Measurements from ENCODE around the gene ITPKC. TPM values are rescaled to one million over a fixed set of nuclear protein-coding genes. Genes with fewer than 3 reads are reported as not detected.

ITPKC gene
- total RNA-seq, 2 experiments from 2014 or later, result 6.4 TPM

GRCh38 chr19:40747536-40747935, 30.6 kb downstream of the ITPKC start:
- Mint-ChIP-seq H3K27me3 (no peaks in the 10 kb centered on the region), H3K27ac (no peak overlapping the region), H3K4me3 (no peak overlapping the region), H3K4me1 (ENCODE audit: low read depth) (peaks cover 17% of the 10 kb centered on the region), H3K36me3 (peaks cover 15% of the 10 kb centered on the region), H3K9me3 (no peaks in the 10 kb centered on the region)
- intact Hi-C loops (cut with micrococcal nuclease), result no loop called here
- ChIA-PET CTCF (interaction anchor here (6.6 kb wide), 1 partner anchor 59 kb away, joined by 27 read pairs; no protein-coding TSS in a partner anchor), POLR2A (no interaction called here)
- no peak for DNase-seq

GRCh38 chr19:40750058-40750873, 33.4 kb downstream of the ITPKC start, which contains the start of gene ACTMAP:
Gene ACTMAP (minus strand): TSS chr19:40750477. CDS start chr19:40749803, 674 bp downstream.
- ChIA-PET CTCF (interaction anchor here (0.7 to 2.7 kb wide), 7 partner anchors 28 to 116 kb away, joined by 3 to 13 read pairs (median 5); partner anchors contain the start of gene RAB4B), POLR2A (interaction anchor here (0.8 to 4.5 kb wide), 8 partner anchors 21 to 613 kb away, joined by 4 to 54 read pairs (median 6); partner anchors contain the start of genes B9D2, COQ8B, EGLN2 and ITPKC)
- Mint-ChIP-seq H3K4me3 (peak within 1 kb of the TSS; percentile 94), H3K36me3 (peaks cover 31% of the 10 kb centered on the region), H3K9me3 (no peaks in the 10 kb centered on the region), H3K27me3 (no peaks in the 10 kb centered on the region), H3K4me1 (ENCODE audit: low read depth) (peaks cover 32% of the 10 kb centered on the region), H3K27ac (peak within 1 kb of the TSS; percentile 97)
- peak; percentile 100 for DNase-seq
- intact Hi-C loops (cut with micrococcal nuclease), result loop anchor here (1.0 to 10.0 kb wide), 8 partner anchors 28 to 795 kb away; partner anchors contain the start of genes BLVRB, COQ8B, NUMBL and RAB4B

- peak; percentile 98 for DNase-seq
- peaks cover 39% of the 10 kb centered on the region for H3K36me3 Mint-ChIP-seq
- peaks cover 39% of the 10 kb centered on the region for H3K4me1 Mint-ChIP-seq (ENCODE audit: low read depth)
- no peaks in the 10 kb centered on the region for H3K27me3 Mint-ChIP-seq
- no peaks in the 10 kb centered on the region for H3K9me3 Mint-ChIP-seq
- peak within 1 kb of the TSS; percentile 97 for H3K27ac Mint-ChIP-seq
- intact Hi-C loops (cut with micrococcal nuclease), result loop anchor here (1.0 to 10.0 kb wide), 9 partner anchors 27 to 794 kb away; partner anchors contain the start of genes BLVRB, COQ8B, NUMBL and RAB4B
- POLR2A ChIA-PET, result interaction anchor here (0.7 to 4.5 kb wide), 9 partner anchors 21 to 141 kb away, joined by 3 to 54 read pairs (median 7); partner anchors contain the start of genes COQ8B, EGLN2, ITPKC and RAB4B
- CTCF ChIA-PET, result interaction anchor here (0.7 to 2.7 kb wide), 6 partner anchors 27 to 117 kb away, joined by 3 to 13 read pairs (median 6); partner anchors contain the start of gene RAB4B
- peak within 1 kb of the TSS; percentile 94 for H3K4me3 Mint-ChIP-seq
Observed at GRCh38 chr19:40750874-40751537, 34.1 kb downstream of the ITPKC start, which contains the start of gene SNRPA. Gene SNRPA (plus strand): TSS chr19:40751203. CDS start chr19:40751409, 206 bp downstream.

- Mint-ChIP-seq H3K9me3 (no peaks in the 10 kb centered on the region), H3K27me3 (no peaks in the 10 kb centered on the region), H3K4me3 (peak overlapping the region; percentile 94), H3K36me3 (peaks cover 51% of the 10 kb centered on the region), H3K4me1 (ENCODE audit: low read depth) (peaks cover 52% of the 10 kb centered on the region), H3K27ac (peak overlapping the region; percentile 97)
- DNase-seq, result peak; percentile 65
- intact Hi-C loops (cut with micrococcal nuclease), result loop anchor here (10.0 kb wide), 2 partner anchors 288 to 792 kb away; partner anchors contain the start of genes BLVRB and SPTBN4
- ChIA-PET CTCF (interaction anchor here (0.8 to 6.8 kb wide), 5 partner anchors 19 to 89 kb away, joined by 4 to 58 read pairs (median 4); partner anchors contain the start of gene RAB4B), POLR2A (interaction anchor here (0.6 to 4.5 kb wide), 13 partner anchors 12 to 147 kb away, joined by 3 to 54 read pairs (median 5); partner anchors contain the start of genes EGLN2, NUMBL and RAB4B)
Observed at GRCh38 chr19:40752257-40752781, 35.4 kb downstream of the ITPKC start.

- Mint-ChIP-seq H3K4me1 (ENCODE audit: low read depth) (peaks cover 49% of the 10 kb centered on the region), H3K27ac (peak overlapping the region; percentile 97)
Observed at GRCh38 chr19:40754611-40755247, 37.8 kb downstream of the ITPKC start.

GRCh38 chr19:40755248-40755624, 38.3 kb downstream of the ITPKC start:
- no peaks in the 10 kb centered on the region for H3K27me3 Mint-ChIP-seq
- peaks cover 68% of the 10 kb centered on the region for H3K36me3 Mint-ChIP-seq
- peaks cover 47% of the 10 kb centered on the region for H3K4me1 Mint-ChIP-seq (ENCODE audit: low read depth)
- DNase-seq, result no peak
- peak overlapping the region; percentile 86 for H3K4me3 Mint-ChIP-seq
- H3K9me3 Mint-ChIP-seq, result no peaks in the 10 kb centered on the region
- intact Hi-C loops (cut with micrococcal nuclease), result loop anchor here (1.0 to 10.0 kb wide), 3 partner anchors 22 to 790 kb away; partner anchors contain the start of genes BLVRB and SPTBN4
- H3K27ac Mint-ChIP-seq, result peak overlapping the region; percentile 97
- ChIA-PET CTCF (interaction anchor here (1.1 to 6.8 kb wide), 4 partner anchors 23 to 92 kb away, joined by 5 to 58 read pairs (median 21); partner anchors contain the start of genes COQ8B, ITPKC and RAB4B), POLR2A (interaction anchor here (0.6 to 3.8 kb wide), 5 partner anchors 11 to 140 kb away, joined by 3 to 31 read pairs (median 5); partner anchors contain the start of genes ITPKC and RAB4B)

More at GRCh38 chr19:40754611-40755247, 37.8 kb downstream of the ITPKC start:
- no peaks in the 10 kb centered on the region for H3K27me3 Mint-ChIP-seq
- ChIA-PET CTCF (interaction anchor here (1.1 to 6.8 kb wide), 4 partner anchors 23 to 91 kb away, joined by 5 to 58 read pairs (median 21); partner anchors contain the start of genes COQ8B, ITPKC and RAB4B), POLR2A (interaction anchor here (0.6 to 3.8 kb wide), 6 partner anchors 12 to 139 kb away, joined by 3 to 31 read pairs (median 4); partner anchors contain the start of genes ITPKC and RAB4B)
- intact Hi-C loops (cut with micrococcal nuclease), result loop anchor here (1.0 to 10.0 kb wide), 3 partner anchors 23 to 790 kb away; partner anchors contain the start of genes BLVRB and SPTBN4
- peak overlapping the region; percentile 86 for H3K4me3 Mint-ChIP-seq
- H3K36me3 Mint-ChIP-seq, result peaks cover 65% of the 10 kb centered on the region
- no peaks in the 10 kb centered on the region for H3K9me3 Mint-ChIP-seq
- DNase-seq, result peak; percentile 88

- ChIA-PET CTCF (interaction anchor here (1.1 to 6.8 kb wide), 5 partner anchors 11 to 92 kb away, joined by 4 to 58 read pairs (median 5); partner anchors contain the start of genes COQ8B, ITPKC and RAB4B), POLR2A (interaction anchor here (0.7 to 3.8 kb wide), 4 partner anchors 10 to 538 kb away, joined by 3 to 31 read pairs (median 10); partner anchors contain the start of gene RAB4B)
- Mint-ChIP-seq H3K4me1 (ENCODE audit: low read depth) (peaks cover 51% of the 10 kb centered on the region), H3K27ac (peak overlapping the region; percentile 97), H3K36me3 (peaks cover 73% of the 10 kb centered on the region), H3K9me3 (no peaks in the 10 kb centered on the region), H3K27me3 (no peaks in the 10 kb centered on the region), H3K4me3 (peak overlapping the region; percentile 86)
- intact Hi-C loops (cut with micrococcal nuclease), result loop anchor here (1.0 to 10.0 kb wide), 3 partner anchors 22 to 789 kb away; partner anchors contain the start of genes BLVRB and SPTBN4
- DNase-seq, result no peak
Observed at GRCh38 chr19:40755791-40756190, 38.9 kb downstream of the ITPKC start.

- H3K4me1 Mint-ChIP-seq (ENCODE audit: low read depth), result peaks cover 53% of the 10 kb centered on the region
- peak overlapping the region; percentile 97 for H3K27ac Mint-ChIP-seq
- intact Hi-C loops (cut with micrococcal nuclease), result loop anchor here (10.0 kb wide), 2 partner anchors 292 to 788 kb away; partner anchors contain the start of genes BLVRB and SPTBN4
Observed at GRCh38 chr19:40756502-40757110, 39.7 kb downstream of the ITPKC start.

GRCh38 chr19:40758491-40758890, 41.6 kb downstream of the ITPKC start:
- peaks cover 75% of the 10 kb centered on the region for H3K36me3 Mint-ChIP-seq
- H3K4me1 Mint-ChIP-seq (ENCODE audit: low read depth), result peaks cover 62% of the 10 kb centered on the region
- no peak overlapping the region for H3K4me3 Mint-ChIP-seq
- intact Hi-C loops (cut with micrococcal nuclease), result loop anchor here (10.0 kb wide), 2 partner anchors 294 to 786 kb away; partner anchors contain the start of genes BLVRB and SPTBN4
- ChIA-PET POLR2A (no interaction called here), CTCF (interaction anchor here (0.9 to 6.8 kb wide), 4 partner anchors 20 to 124 kb away, joined by 3 to 37 read pairs (median 3); partner anchors contain the start of gene RAB4B)
- H3K27ac Mint-ChIP-seq, result peak overlapping the region; percentile 58
- no peak for DNase-seq
- H3K27me3 Mint-ChIP-seq, result no peaks in the 10 kb centered on the region
- H3K9me3 Mint-ChIP-seq, result no peaks in the 10 kb centered on the region

More at GRCh38 chr19:40756502-40757110, 39.7 kb downstream of the ITPKC start:
- Mint-ChIP-seq H3K9me3 (no peaks in the 10 kb centered on the region), H3K36me3 (peaks cover 72% of the 10 kb centered on the region), H3K27me3 (no peaks in the 10 kb centered on the region), H3K4me3 (peak overlapping the region; percentile 86)
- ChIA-PET CTCF (interaction anchor here (1.0 to 6.8 kb wide), 5 partner anchors 12 to 93 kb away, joined by 3 to 58 read pairs (median 5); partner anchors contain the start of genes ITPKC and RAB4B), POLR2A (interaction anchor here (0.6 to 3.8 kb wide), 5 partner anchors 9 to 55 kb away, joined by 3 to 31 read pairs (median 5); partner anchors contain the start of gene RAB4B)
- DNase-seq, result peak; percentile 84

Measured in activated CD4-positive, alpha-beta memory T cell treated with anti-CD3 and anti-CD28 coated beads for 36 hours (primary cell).